HepG2 (cell line): ENCODE results near the gene ZNF322. TPM values are rescaled to one million over a fixed set of nuclear protein-coding genes. Genes with fewer than 3 reads are reported as not detected.

Experiments used
- ATAC-seq: fragments of 200-7000 bp; cut with Tn5 transposase; 3 replicates; pipeline ENCODE4 v1.9.1; 2020; ENCODE audit warnings: mild to moderate bottlenecking, moderate library complexity
- BruUV-seq: library from RNA; stranded (reverse); fragments of 400-500 nt; replicated peaks from 2 replicates; lab custom pipeline; 2021; lab: Mats Ljungman, UMichigan
- CTCF ChIA-PET: fragments of 300-600 bp; formaldehyde crosslinking; extraction: SDS; loops from one replicate; lab custom pipeline; 2021; ENCODE audit warnings: low total read pairs, inconsistent platforms, low intra/inter-chr PET ratio; lab: Yijun Ruan, JAX
- POLR2A ChIA-PET: fragments of 350-600 bp; sonication (Branson Sonifier 250); formaldehyde crosslinking; loops from one replicate; lab custom pipeline; 2020; ENCODE audit warnings: antibody characterized with exemption, inconsistent platforms; lab: Yijun Ruan, JAX
- DNase-seq: peaks from one replicate; pipeline ENCODE4 v3.0.0-alpha.2; 2015; ENCODE audit warnings: low spot score
- FAIRE-seq: peaks from 3 replicates; lab custom pipeline; 2011; peaks lifted over from hg19 to GRCh38; lab: Jason Lieb, UNC
- H2AFZ ChIP-seq: one replicate; pipeline ENCODE4 v1.6.1; 2011; ENCODE audit warnings: low read length, inconsistent platforms
- H3K27ac ChIP-seq: fragments of 300-600 bp; 3 replicates; pipeline ENCODE4 v1.8.0; 2011; ENCODE audit warnings: mixed run types, mild to moderate bottlenecking, mixed read lengths, low read length, inconsistent platforms; ENCODE audit not compliant: insufficient read depth; ENCODE audit errors: extremely low read length
- H3K27me3 ChIP-seq, 2 experiments: fragments of 200-600 bp in 1 of 2; 2 replicates in 1 of 2; 3 replicates in 1 of 2; pipeline versions ENCODE4 v1.6.0 to v1.8.0; 2011; ENCODE audit warnings: low read length in 2 of 2, mild to moderate bottlenecking in 2 of 2, moderate library complexity in 2 of 2, inconsistent platforms in 1 of 2; ENCODE audit not compliant: insufficient read depth in 2 of 2, control insufficient read depth in 1 of 2
- H3K36me3 ChIP-seq, 2 experiments: fragments of 200-600 bp in 1 of 2; replicated peaks in 1 of 2; 2 replicates in 1 of 2; 3 replicates in 1 of 2; pipeline versions ENCODE4 v1.5.1 to v1.8.0; 2011; ENCODE audit warnings: low read length in 2 of 2, inconsistent platforms in 1 of 2; ENCODE audit not compliant: insufficient read depth in 2 of 2, control insufficient read depth in 1 of 2
- H3K4me1 ChIP-seq: 2 replicates; pipeline ENCODE4 v1.5.1; 2012; ENCODE audit warnings: low read length, inconsistent platforms; ENCODE audit not compliant: insufficient read depth
- H3K4me2 ChIP-seq: 2 replicates; pipeline ENCODE4 v1.6.0; 2011; ENCODE audit warnings: low read depth, low read length, inconsistent platforms
- H3K4me3 ChIP-seq, 3 experiments: fragments of 200-600 bp in 1 of 3; sonication (generic), shearing (Covaris generic) in 1 of 3; replicated peaks in 1 of 3; 2 replicates each; pipeline ENCODE4 v1.5.1; 2011 to 2016; ENCODE audit warnings: low read length in 3 of 3, inconsistent platforms in 2 of 3, low read depth in 2 of 3, mild to moderate bottlenecking in 2 of 3, control low read depth in 1 of 3, mixed read lengths in 1 of 3; ENCODE audit not compliant: insufficient read depth in 1 of 3
- H3K79me2 ChIP-seq: one replicate; pipeline ENCODE4 v1.6.1; 2011; ENCODE audit warnings: low read length, inconsistent platforms; ENCODE audit not compliant: insufficient read depth
- H3K9ac ChIP-seq: 2 replicates; pipeline ENCODE4 v1.6.0; 2011; ENCODE audit warnings: mild to moderate bottlenecking, low read depth, low read length, inconsistent platforms; ENCODE audit not compliant: insufficient read depth
- H3K9me3 ChIP-seq: 2 replicates; pipeline ENCODE4 v1.5.1; 2012; ENCODE audit warnings: mild to moderate bottlenecking, low read length
- H4K20me1 ChIP-seq: 2 replicates; pipeline ENCODE4 v1.6.0; 2011; ENCODE audit warnings: inconsistent platforms, mild to moderate bottlenecking, low read length, moderate library complexity; ENCODE audit not compliant: insufficient read depth
- ADNP ChIP-seq: sonication (generic); formaldehyde crosslinking; IDR thresholded peaks from 2 replicates; pipeline ENCODE4 v1.4.0; 2020; ENCODE audit warnings: missing genetic modification reagents
- BHLHE40 ChIP-seq: IDR thresholded peaks from 2 replicates; pipeline ENCODE4 v1.6.1; 2011; ENCODE audit warnings: low read length, improper control_type of control experiment
- DPF2 ChIP-seq: sonication (generic); formaldehyde crosslinking; IDR thresholded peaks from 2 replicates; pipeline ENCODE4 v1.4.0; 2020; ENCODE audit warnings: mild to moderate bottlenecking, low read depth, missing genetic modification reagents, borderline replicate concordance
- GLI4 ChIP-seq: sonication (generic); formaldehyde crosslinking; IDR thresholded peaks from 2 replicates; pipeline ENCODE4 v1.5.1; 2020; ENCODE audit warnings: missing genetic modification reagents, mild to moderate bottlenecking, moderate library complexity, borderline replicate concordance
- GMEB1 ChIP-seq: sonication (generic); formaldehyde crosslinking; IDR thresholded peaks from 2 replicates; pipeline ENCODE4 v1.5.1; 2020; ENCODE audit warnings: missing genetic modification reagents, mild to moderate bottlenecking, borderline replicate concordance
- IRF2 ChIP-seq: IDR thresholded peaks from 2 replicates; pipeline ENCODE4 v1.6.1; 2018; ENCODE audit warnings: missing genetic modification reagents, missing compliant biosample characterization
- KDM5B ChIP-seq: sonication (generic); formaldehyde crosslinking; IDR thresholded peaks from 2 replicates; pipeline ENCODE4 v1.4.0; 2020; ENCODE audit warnings: missing genetic modification reagents, mild to moderate bottlenecking, borderline replicate concordance
- MIER3 ChIP-seq: IDR thresholded peaks from 2 replicates; pipeline ENCODE4 v1.6.1; 2016; ENCODE audit warnings: missing compliant biosample characterization, borderline replicate concordance
- NAIF1 ChIP-seq: sonication (generic); formaldehyde crosslinking; IDR thresholded peaks from 2 replicates; pipeline ENCODE4 v1.5.0; 2020; ENCODE audit warnings: mild to moderate bottlenecking, missing genetic modification reagents, borderline replicate concordance
- NFYB ChIP-seq: sonication (generic); formaldehyde crosslinking; IDR thresholded peaks from 2 replicates; pipeline ENCODE4 v1.4.0; 2020; ENCODE audit warnings: missing genetic modification reagents
- RARG ChIP-seq: sonication (generic); formaldehyde crosslinking; IDR thresholded peaks from 2 replicates; pipeline ENCODE4 v1.4.0; 2020; ENCODE audit warnings: low read depth, mild to moderate bottlenecking, missing genetic modification reagents
- YEATS4 ChIP-seq: sonication (generic); formaldehyde crosslinking; IDR thresholded peaks from 2 replicates; pipeline ENCODE4 v1.4.0; 2020; ENCODE audit warnings: missing genetic modification reagents, borderline replicate concordance
- ZMYM4 ChIP-seq: sonication (generic); formaldehyde crosslinking; IDR thresholded peaks from 2 replicates; pipeline ENCODE4 v1.8.1; 2023; ENCODE audit warnings: mild to moderate bottlenecking, missing genetic modification reagents
- ZNF160 ChIP-seq: sonication (generic); formaldehyde crosslinking; IDR thresholded peaks from 2 replicates; pipeline ENCODE4 v1.8.0; 2022; ENCODE audit warnings: mild to moderate bottlenecking, inconsistent platforms, missing genetic modification reagents
- ZNF260 ChIP-seq: sonication (generic); formaldehyde crosslinking; IDR thresholded peaks from 2 replicates; pipeline ENCODE4 v1.4.0; 2020; ENCODE audit warnings: missing genetic modification reagents, low read depth, mild to moderate bottlenecking, borderline replicate concordance
- ZNF335 ChIP-seq: sonication (generic); formaldehyde crosslinking; IDR thresholded peaks from 2 replicates; pipeline ENCODE4 v1.4.0; 2020; ENCODE audit warnings: missing genetic modification reagents
- ZNF468 ChIP-seq: sonication (generic); formaldehyde crosslinking; IDR thresholded peaks from 2 replicates; pipeline ENCODE4 v1.8.0; 2022; ENCODE audit warnings: mild to moderate bottlenecking, moderate library complexity, missing genetic modification reagents
- ZNF770 ChIP-seq: sonication (generic); formaldehyde crosslinking; IDR thresholded peaks from 2 replicates; pipeline ENCODE4 v1.5.0; 2020; ENCODE audit warnings: mild to moderate bottlenecking, missing genetic modification reagents
- ZNF788 ChIP-seq: sonication (generic); formaldehyde crosslinking; IDR thresholded peaks from 2 replicates; pipeline ENCODE4 v1.5.0; 2020; ENCODE audit warnings: mild to moderate bottlenecking, missing genetic modification reagents, borderline replicate concordance
- WGBS: methylation state at CpG from one replicate; pipeline ENCODE4 v1.1.6; 2017; ENCODE audit warnings: low lambda C conversion rate; 5-methylcytosine and 5-hydroxymethylcytosine counted together
- in situ Hi-C: cut with HindIII; loops from 2 replicates; pipeline ENCODE4 v1.10.0; 2017; ENCODE audit warnings: low pct_unique_long_range_greater_than_20kb; ENCODE audit not compliant: extremely low pct_ligation_motif_present
- intact Hi-C: fragments of 100-400 bp; cut with micrococcal nuclease; formaldehyde crosslinking; loops from one replicate; pipeline ENCODE4 v1.10.0; 2022; ENCODE audit not compliant: unreplicated experiment
- polyA plus RNA-seq, 8 experiments: library from polyadenylated mRNA; depleted of rRNA in 3 of 8; stranded (reverse) in 7 of 8; unstranded in 1 of 8; fragments of >200 nt; fragmentation: Illumina TruSeq in 4 of 8; extraction: Trizol in 4 of 8; gene quantifications; 2 replicates each; pipeline versions ENCODE4 v1.2.1 to v1.2.3, GENCODE V29; 2011 to 2016; ENCODE audit warnings: low read depth in 4 of 8, missing spikeins in 1 of 8, mixed read lengths in 1 of 8; ENCODE audit not compliant: insufficient read depth in 1 of 8
- total RNA-seq, 5 experiments: library from RNA; depleted of rRNA; stranded (reverse); fragments of >200 nt; fragmentation: Illumina TruSeq; extraction: Trizol; gene quantifications; 2 replicates each; pipeline ENCODE4 v1.2.3, GENCODE V29; 2016; ENCODE audit warnings: low read depth in 1 of 5

ZNF322 gene
- total and polyA plus RNA-seq, 2 of the 13 experiments (the other 11 are each of a cell fraction or from before 2014, with no cell fraction given): 8.3 to 22.8 TPM

GRCh38 chr6:26593278-26594130 lies 66.0 kb downstream of the ZNF322 start:
- in situ Hi-C loops (no loop called here), intact Hi-C loops (no loop called here)
- H3K79me2 ChIP-seq: peaks cover 15% of the 10 kb centered on the region
- ATAC-seq: no peak
- 40% methylated on average over 20 of the region's 20 CpGs for WGBS
- BruUV-seq: no TSS peak
- POLR2A ChIA-PET: interaction anchor here (0.6 to 1.5 kb wide), 2 partner anchors 17 to 420 kb away, joined by 3 to 4 read pairs; no protein-coding TSS in a partner anchor
- H2AFZ ChIP-seq: peak overlapping the region; percentile 16
- no peak for DNase-seq
- H3K4me1 ChIP-seq: peaks cover 31% of the 10 kb centered on the region
- no peak overlapping the region for H3K27ac ChIP-seq
- H3K27me3 ChIP-seq: no peaks in the 10 kb centered on the region; a peak in 1 of 5 replicates
- CTCF ChIA-PET: interaction anchor here (2.9 kb wide), 1 partner anchor 252 kb away, joined by 18 read pairs; no protein-coding TSS in a partner anchor
- no peaks in the 10 kb centered on the region for H3K9me3 ChIP-seq
- no peaks in the 10 kb centered on the region for H4K20me1 ChIP-seq
- H3K9ac ChIP-seq: no peak overlapping the region; the same call in 1 of the 2 replicates
- H3K4me2 ChIP-seq: peak overlapping the region; percentile 87
- H3K4me3 ChIP-seq: no peak overlapping the region; a peak in 1 of 6 replicates
- peaks cover 1 to 7% of the 10 kb centered on the region in 2 experiments for H3K36me3 ChIP-seq
- FAIRE-seq: no peak
- TF ChIP-seq GLI4 (CRISPR knock-in tag) (no peak), YEATS4 (no peak), NFYB (no peak), ZNF770 (0 out of 2 replicates have a peak, but pooled peaks have one; percentile 24), MIER3 (CRISPR knock-in tag) (no peak), BHLHE40 (no peak), GMEB1 (no peak), RARG (CRISPR knock-in tag) (no peak), DPF2 (CRISPR knock-in tag) (no peak), IRF2 (CRISPR knock-in tag) (no peak), ZMYM4 (CRISPR knock-in tag) (no peak), ZNF160 (CRISPR knock-in tag) (no peak), KDM5B (CRISPR knock-in tag) (no peak), ADNP (CRISPR knock-in tag) (peak; percentile 56; the same call in 1 of the 2 replicates), ZNF335 (CRISPR knock-in tag) (no peak), ZNF468 (no peak), ZNF260 (no peak), NAIF1 (no peak), ZNF788 (CRISPR knock-in tag) (no peak)
